ENCODE results near the gene BOLA3. TPM values are rescaled to one million over a fixed set of nuclear protein-coding genes. Genes with fewer than 3 reads are reported as not detected.

BOLA3 gene
- total RNA-seq, 1 donor from 2014 or later = 48.8 TPM

DNA sequence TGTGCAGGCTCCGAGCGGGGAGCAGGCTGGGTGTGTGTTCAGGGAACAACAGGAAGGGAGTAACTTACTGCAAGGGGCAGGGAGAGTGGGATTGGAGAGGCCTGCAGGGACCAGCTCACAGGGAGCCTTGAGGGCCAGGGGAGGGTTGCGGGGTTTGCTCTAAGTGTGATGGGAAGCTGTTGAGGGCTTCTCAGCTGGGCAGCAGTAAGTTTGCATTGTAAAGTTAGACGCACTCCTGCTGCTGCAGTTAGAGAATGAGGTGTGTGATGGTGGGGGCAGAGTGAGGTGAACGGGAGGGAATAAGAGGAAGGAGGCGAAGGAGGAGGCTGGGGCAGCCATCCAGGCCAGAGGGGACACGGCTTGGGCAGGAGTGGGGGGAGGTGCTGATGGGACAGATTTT is 53.4 kb downstream of the BOLA3 start:
- no peak for TF ChIP-seq EZH2 (IDR thresholded peaks at IDR 0.05; ENCODE audit: insufficient read depth, low read length)
- TF ChIP-seq, protein P1, sequence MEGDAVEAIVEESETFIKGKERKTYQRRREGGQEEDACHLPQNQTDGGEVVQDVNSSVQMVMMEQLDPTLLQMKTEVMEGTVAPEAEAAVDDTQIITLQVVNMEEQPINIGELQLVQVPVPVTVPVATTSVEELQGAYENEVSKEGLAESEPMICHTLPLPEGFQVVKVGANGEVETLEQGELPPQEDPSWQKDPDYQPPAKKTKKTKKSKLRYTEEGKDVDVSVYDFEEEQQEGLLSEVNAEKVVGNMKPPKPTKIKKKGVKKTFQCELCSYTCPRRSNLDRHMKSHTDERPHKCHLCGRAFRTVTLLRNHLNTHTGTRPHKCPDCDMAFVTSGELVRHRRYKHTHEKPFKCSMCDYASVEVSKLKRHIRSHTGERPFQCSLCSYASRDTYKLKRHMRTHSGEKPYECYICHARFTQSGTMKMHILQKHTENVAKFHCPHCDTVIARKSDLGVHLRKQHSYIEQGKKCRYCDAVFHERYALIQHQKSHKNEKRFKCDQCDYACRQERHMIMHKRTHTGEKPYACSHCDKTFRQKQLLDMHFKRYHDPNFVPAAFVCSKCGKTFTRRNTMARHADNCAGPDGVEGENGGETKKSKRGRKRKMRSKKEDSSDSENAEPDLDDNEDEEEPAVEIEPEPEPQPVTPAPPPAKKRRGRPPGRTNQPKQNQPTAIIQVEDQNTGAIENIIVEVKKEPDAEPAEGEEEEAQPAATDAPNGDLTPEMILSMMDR (IDR thresholded peaks at IDR 0.05; ENCODE audit: insufficient read depth, low read depth, low read length) = no peak
- H3K4me3 ChIP-seq (ENCODE audit: insufficient read depth, low read depth, low read length) = no peak overlapping the region
- H3K36me3 ChIP-seq (ENCODE audit: insufficient read depth, low read length) = no peaks in the 10 kb centered on the region
- H3K79me2 ChIP-seq (ENCODE audit: insufficient read depth, low read length) = no peaks in the 10 kb centered on the region
- H3K9ac ChIP-seq (ENCODE audit: low read length) = no peak overlapping the region
- H3K9me3 ChIP-seq (ENCODE audit: insufficient read depth, low read depth, low read length) = no peaks in the 10 kb centered on the region
- no peaks in the 10 kb centered on the region for H4K20me1 ChIP-seq (ENCODE audit: insufficient read depth, low read length)
- no peaks in the 10 kb centered on the region for H3K9me3 Mint-ChIP-seq (ENCODE audit: unreplicated experiment)
- H3K4me3 Mint-ChIP-seq (ENCODE audit: unreplicated experiment) = no peak overlapping the region
- H3K4me1 Mint-ChIP-seq (ENCODE audit: low read depth, unreplicated experiment) = peaks cover 15% of the 10 kb centered on the region
- FAIRE-seq (no peak), DNase-seq (ENCODE audit: low read depth) (no peak)
- H3K27ac ChIP-seq (ENCODE audit: low read depth, low read length) = no peak overlapping the region
- H3K4me1 ChIP-seq (ENCODE audit: insufficient read depth, low read length) = peaks cover 6% of the 10 kb centered on the region
- H2AFZ ChIP-seq (ENCODE audit: low read depth, low read length) = no peak overlapping the region
- no peaks in the 10 kb centered on the region for H3K27me3 Mint-ChIP-seq (ENCODE audit: low read depth, unreplicated experiment)
- no peaks in the 10 kb centered on the region for H3K27me3 ChIP-seq (ENCODE audit: insufficient read depth, low read length)
- H3K4me2 ChIP-seq (ENCODE audit: low read length) = no peak overlapping the region
- H3K27ac Mint-ChIP-seq (ENCODE audit: unreplicated experiment) = no peak overlapping the region
- peaks cover 26% of the 10 kb centered on the region for H3K36me3 Mint-ChIP-seq (ENCODE audit: low read depth, unreplicated experiment)

DNA sequence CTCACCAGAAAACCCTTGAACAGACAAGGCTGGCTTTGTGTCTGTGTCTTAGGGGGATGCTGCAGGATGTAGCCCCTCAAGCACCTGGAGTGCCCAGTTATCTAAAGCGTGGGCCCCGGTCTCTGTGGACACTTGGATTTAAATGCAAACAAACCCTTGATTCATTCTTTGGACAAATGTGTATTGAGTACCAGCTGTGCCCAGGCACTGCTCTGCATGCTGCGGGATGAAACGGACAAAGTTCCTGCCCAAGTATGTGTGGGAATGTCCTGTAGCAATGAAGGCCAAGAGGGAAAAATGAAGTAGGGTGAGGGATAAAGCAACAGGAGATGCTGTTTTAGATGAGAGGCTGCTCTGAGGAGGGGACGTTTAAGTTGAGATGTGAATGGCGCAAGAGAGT is 53.9 kb downstream of the BOLA3 start:
- H3K27me3 ChIP-seq (ENCODE audit: insufficient read depth, low read length) = no peaks in the 10 kb centered on the region
- no peak for FAIRE-seq
- H3K4me2 ChIP-seq (ENCODE audit: low read length) = no peak overlapping the region
- H3K36me3 ChIP-seq (ENCODE audit: insufficient read depth, low read length) = no peaks in the 10 kb centered on the region
- no peaks in the 10 kb centered on the region for H3K27me3 Mint-ChIP-seq (ENCODE audit: low read depth, unreplicated experiment)
- no peak overlapping the region for H3K4me3 Mint-ChIP-seq (ENCODE audit: unreplicated experiment)
- H3K4me1 ChIP-seq (ENCODE audit: insufficient read depth, low read length) = peaks cover 6% of the 10 kb centered on the region
- DNase-seq (ENCODE audit: low read depth) = no peak
- peaks cover 28% of the 10 kb centered on the region for H3K36me3 Mint-ChIP-seq (ENCODE audit: low read depth, unreplicated experiment)
- no peak overlapping the region for H3K27ac Mint-ChIP-seq (ENCODE audit: unreplicated experiment)
- H2AFZ ChIP-seq (ENCODE audit: low read depth, low read length) = no peak overlapping the region
- H3K9me3 Mint-ChIP-seq (ENCODE audit: unreplicated experiment) = no peaks in the 10 kb centered on the region
- H3K4me3 ChIP-seq (ENCODE audit: insufficient read depth, low read depth, low read length) = no peak overlapping the region
- no peak for TF ChIP-seq EZH2 (IDR thresholded peaks at IDR 0.05; ENCODE audit: insufficient read depth, low read length)
- TF ChIP-seq, protein P1 (IDR thresholded peaks at IDR 0.05; ENCODE audit: insufficient read depth, low read depth, low read length) = no peak
- peaks cover 18% of the 10 kb centered on the region for H3K4me1 Mint-ChIP-seq (ENCODE audit: low read depth, unreplicated experiment)
- no peaks in the 10 kb centered on the region for H3K79me2 ChIP-seq (ENCODE audit: insufficient read depth, low read length)
- H3K9ac ChIP-seq (ENCODE audit: low read length) = no peak overlapping the region
- H3K9me3 ChIP-seq (ENCODE audit: insufficient read depth, low read depth, low read length) = no peaks in the 10 kb centered on the region
- H4K20me1 ChIP-seq (ENCODE audit: insufficient read depth, low read length) = no peaks in the 10 kb centered on the region
- H3K27ac ChIP-seq (ENCODE audit: low read depth, low read length) = no peak overlapping the region

DNA sequence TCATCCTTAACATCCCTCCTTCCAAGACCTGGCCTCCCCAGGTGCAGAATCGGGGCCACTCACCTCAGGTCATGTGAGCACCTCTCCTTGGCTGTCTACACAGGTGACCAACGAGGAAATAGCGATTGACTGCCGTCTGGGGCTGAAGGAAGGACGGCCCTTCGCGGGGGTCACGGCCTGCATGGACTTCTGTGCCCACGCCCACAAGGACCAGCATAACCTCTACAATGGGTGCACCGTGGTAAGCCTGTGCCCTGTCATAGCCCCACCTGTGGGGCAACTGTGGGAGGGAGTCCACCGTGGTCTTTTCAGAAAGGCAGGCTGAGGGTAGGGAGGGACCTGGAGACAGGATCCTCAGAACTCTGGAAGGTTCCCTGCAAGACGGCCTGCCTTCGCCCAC is 54.3 kb downstream of the BOLA3 start:
- TF ChIP-seq EZH2 (IDR thresholded peaks at IDR 0.05; ENCODE audit: insufficient read depth, low read length) = no peak
- TF ChIP-seq, protein P1 (IDR thresholded peaks at IDR 0.05; ENCODE audit: insufficient read depth, low read depth, low read length) = no peak
- H3K4me2 ChIP-seq (ENCODE audit: low read length) = no peak overlapping the region
- no peak overlapping the region for H3K9ac ChIP-seq (ENCODE audit: low read length)
- peaks cover 28% of the 10 kb centered on the region for H3K36me3 Mint-ChIP-seq (ENCODE audit: low read depth, unreplicated experiment)
- no peaks in the 10 kb centered on the region for H3K36me3 ChIP-seq (ENCODE audit: insufficient read depth, low read length)
- H3K79me2 ChIP-seq (ENCODE audit: insufficient read depth, low read length) = no peaks in the 10 kb centered on the region
- H3K4me3 Mint-ChIP-seq (ENCODE audit: unreplicated experiment) = no peak overlapping the region
- no peaks in the 10 kb centered on the region for H3K9me3 Mint-ChIP-seq (ENCODE audit: unreplicated experiment)
- peaks cover 18% of the 10 kb centered on the region for H3K4me1 Mint-ChIP-seq (ENCODE audit: low read depth, unreplicated experiment)
- H2AFZ ChIP-seq (ENCODE audit: low read depth, low read length) = no peak overlapping the region
- H3K4me3 ChIP-seq (ENCODE audit: insufficient read depth, low read depth, low read length) = no peak overlapping the region
- no peak overlapping the region for H3K27ac ChIP-seq (ENCODE audit: low read depth, low read length)
- peaks cover 6% of the 10 kb centered on the region for H3K4me1 ChIP-seq (ENCODE audit: insufficient read depth, low read length)
- FAIRE-seq = no peak
- no peak for DNase-seq (ENCODE audit: low read depth)
- H3K27me3 Mint-ChIP-seq (ENCODE audit: low read depth, unreplicated experiment) = no peaks in the 10 kb centered on the region
- no peaks in the 10 kb centered on the region for H3K27me3 ChIP-seq (ENCODE audit: insufficient read depth, low read length)
- H3K27ac Mint-ChIP-seq (ENCODE audit: unreplicated experiment) = no peak overlapping the region
- H4K20me1 ChIP-seq (ENCODE audit: insufficient read depth, low read length) = no peaks in the 10 kb centered on the region
- no peaks in the 10 kb centered on the region for H3K9me3 ChIP-seq (ENCODE audit: insufficient read depth, low read depth, low read length)
